Hindlimb muscle (tissue), 1 donor: ENCODE results near the gene KRTAP4-7. TPM values are rescaled to one million over a fixed set of nuclear protein-coding genes. Genes with fewer than 3 reads are reported as not detected.
"Not testable (repeated sequence)": the region's sequence is repeated elsewhere in the genome, so short reads cannot be mapped to it uniquely, and the experiment has no call there.

ENCODE experiments used
- DNase-seq: peaks from one replicate; pipeline ENCODE4 v3.0.0-alpha.2; 2013
- polyA plus RNA-seq: library from polyadenylated mRNA; unstranded; fragments of 120-200 nt; gene quantifications from one replicate; pipeline ENCODE4 v1.2.1, GENCODE V29; 2013; ENCODE audit not compliant: insufficient read length

KRTAP4-7 gene
- polyA plus RNA-seq, 1 donor, result not detected

DNA sequence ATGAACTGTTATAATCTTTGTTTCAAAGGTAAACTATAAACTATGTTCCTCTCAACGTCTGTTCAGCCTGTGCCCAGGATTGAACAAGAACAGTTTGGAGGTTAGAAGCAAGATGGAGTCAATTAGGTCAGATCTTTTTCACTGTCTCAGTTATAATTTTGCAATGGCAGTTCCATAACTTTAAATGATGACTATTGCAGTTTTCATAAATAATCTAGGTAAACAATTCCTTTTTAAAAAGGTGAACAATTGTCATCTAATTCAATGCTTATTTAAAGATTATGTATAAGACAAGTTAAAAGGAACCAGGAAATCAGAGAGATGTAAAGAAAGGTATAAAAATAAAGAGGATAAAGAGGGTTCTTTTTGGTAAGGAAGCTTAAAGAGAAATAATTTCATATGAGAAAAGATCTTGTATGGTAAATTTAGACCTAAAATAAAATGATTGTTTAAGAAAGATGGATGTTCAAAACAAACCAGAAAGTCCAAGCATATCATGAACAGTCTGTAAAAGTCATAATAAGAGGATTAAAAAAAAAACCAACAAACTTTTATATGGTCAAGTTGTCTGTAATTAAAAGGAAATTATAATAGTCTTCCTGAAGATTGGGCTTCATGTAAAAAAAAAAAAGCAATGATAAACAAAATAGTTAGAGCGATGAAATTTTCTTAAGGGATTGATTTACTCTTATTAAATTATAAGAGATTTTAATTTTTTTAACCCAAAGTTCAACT lies 27.4 kb downstream of the KRTAP4-7 start:
- DNase-seq, result no peak

DNA sequence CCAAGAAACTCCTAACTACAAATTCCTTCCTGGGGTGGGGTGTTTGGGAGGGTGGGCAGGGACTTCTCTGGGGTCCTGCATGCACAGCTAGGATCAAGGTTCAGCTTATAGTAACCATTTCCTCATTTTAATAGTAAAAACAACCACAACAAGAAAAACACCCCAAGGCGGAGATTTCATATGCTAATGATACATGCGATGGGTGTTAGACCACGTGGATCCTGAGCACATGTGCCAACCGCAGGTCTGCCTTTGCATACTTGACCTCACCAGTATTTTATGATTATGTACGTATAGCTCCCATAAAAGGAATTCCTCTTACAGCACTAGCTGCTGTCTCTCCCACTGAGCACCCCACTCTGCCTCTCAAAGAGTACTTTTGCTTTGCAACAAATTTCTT lies 32.3 kb downstream of the KRTAP4-7 start:
- DNase-seq, result peak; percentile 1

GRCh38 chr17:41117846-41118386 lies 34.0 kb downstream of the KRTAP4-7 start, which contains the start of gene KRTAP4-11:
TSS of gene KRTAP4-11 (minus strand) at chr17:41118373. CDS start at chr17:41118315, 58 bp downstream.
- DNase-seq, result not testable (repeated sequence)

DNA sequence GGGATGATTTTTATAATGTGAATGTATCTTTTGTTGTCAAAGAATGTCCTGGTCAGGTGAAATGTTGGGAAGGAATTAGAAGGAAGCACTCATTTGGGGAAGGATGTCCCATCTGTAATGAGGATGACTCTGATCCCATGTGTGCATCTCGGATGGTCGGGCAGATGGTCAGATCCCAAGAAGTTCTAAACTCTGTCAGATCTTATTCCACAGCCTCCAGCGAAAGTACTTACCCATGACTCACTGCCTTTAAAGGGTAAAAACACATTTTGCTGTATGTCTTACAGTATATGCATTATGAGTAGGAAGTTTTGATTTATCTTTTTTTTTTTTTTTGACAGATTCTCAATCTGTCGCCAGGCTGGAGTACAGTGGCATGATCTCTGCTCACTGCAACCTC lies 34.8 kb downstream of the KRTAP4-7 start:
- DNase-seq, result no peak

- not testable (repeated sequence) for DNase-seq
Measured at GRCh38 chr17:41119696-41120690, 36.0 kb downstream of the KRTAP4-7 start.

DNA sequence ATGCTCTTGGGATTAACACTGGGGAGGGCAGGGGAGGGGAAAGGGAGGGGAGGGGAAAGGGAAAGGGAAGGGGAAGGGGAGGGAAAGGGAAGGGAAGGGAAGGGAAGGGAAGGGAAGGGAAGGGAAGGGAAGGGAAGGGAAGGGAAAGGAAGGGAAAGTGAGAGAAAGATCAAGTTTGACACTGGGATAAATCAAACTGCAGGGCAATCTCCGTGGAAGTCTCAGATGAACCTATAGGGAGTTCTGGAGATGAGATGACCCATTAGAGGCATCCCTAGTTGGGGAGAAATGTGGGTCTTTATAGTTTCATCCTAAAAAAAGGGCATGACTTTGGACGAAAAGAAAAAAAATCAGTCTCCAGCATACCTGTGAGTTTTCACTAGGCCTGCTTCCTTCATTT lies 37.8 kb downstream of the KRTAP4-7 start:
- no peak for DNase-seq

DNA sequence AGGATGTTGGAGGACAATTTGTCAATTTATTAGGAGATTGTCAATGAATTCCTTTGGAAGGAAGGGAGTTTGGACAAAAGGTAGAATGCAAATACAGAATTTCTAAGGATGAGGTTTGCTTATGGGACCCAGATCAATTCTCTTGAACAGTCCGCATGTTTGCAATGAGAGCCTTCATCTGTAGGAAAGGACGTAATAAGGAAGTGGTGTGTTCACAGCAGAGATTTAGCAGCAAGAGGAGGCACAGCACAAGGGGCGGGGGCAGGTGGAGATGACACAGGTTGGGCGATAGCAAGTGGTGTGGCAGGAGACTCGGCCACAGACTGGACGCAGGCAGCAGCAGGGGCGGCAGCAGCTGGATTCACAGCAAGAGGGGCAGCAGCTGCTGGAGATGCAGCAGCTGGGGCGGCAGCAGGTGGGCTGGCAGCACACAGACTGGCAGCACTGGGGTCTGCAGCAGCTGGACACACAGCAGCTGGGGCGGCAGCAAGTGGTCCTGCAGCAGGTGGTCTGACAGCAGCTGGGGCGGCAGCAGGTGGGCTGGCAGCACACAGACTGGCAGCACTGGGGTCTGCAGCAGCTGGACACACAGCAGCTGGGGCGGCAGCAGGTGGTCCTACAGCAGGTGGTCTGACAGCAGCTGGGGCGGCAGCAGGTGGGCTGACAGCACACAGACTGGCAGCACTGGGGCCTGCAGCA lies 39.5 kb downstream of the KRTAP4-7 start:
- DNase-seq, result not testable (repeated sequence)

DNA sequence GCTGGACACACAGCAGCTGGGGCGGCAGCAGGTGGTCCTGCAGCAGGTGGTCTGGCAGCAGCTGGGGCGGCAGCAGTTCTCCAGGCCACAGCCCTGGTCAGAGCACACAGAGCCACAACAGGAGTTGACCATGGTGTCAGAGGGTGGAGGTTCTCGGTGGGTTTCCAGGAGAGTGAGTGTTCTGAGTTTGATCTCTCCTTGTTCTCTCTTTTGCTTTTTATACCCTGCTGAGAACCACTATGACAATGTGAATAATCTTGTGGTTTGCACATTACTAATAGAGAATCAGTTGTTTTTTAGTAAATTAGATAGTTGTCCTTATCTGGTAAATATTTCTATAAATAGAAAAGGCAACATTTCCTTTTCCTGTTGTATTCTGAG lies 40.0 kb downstream of the KRTAP4-7 start, which contains the start of gene KRTAP4-12:
Gene KRTAP4-12 (minus strand): TSS at position 192 of the 381 bp plus-strand sequence. CDS start 60 bp downstream, at position 132.
- DNase-seq, result not testable (repeated sequence)

GRCh38 chr17:41125064-41125463 lies 41.1 kb downstream of the KRTAP4-7 start:
- no peak for DNase-seq

DNA sequence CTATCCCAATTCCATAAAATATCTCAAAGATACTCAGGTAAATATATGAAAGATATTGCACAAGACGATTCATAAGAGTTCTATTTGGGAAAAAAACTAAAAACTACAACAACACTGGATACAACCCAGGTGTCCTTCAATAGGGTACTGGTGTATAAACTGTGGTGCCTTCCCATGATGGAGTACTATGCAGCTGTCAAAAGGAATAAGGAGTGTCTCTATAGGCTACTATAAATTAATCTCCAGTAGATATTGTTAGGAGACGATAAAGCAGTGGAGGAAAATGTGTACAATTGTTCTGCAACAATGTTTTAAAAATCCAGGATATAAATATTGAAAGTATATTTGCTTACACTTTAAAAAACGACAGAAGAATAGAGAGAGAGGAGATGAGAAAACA lies 42.5 kb downstream of the KRTAP4-7 start:
- no peak for DNase-seq

GRCh38 chr17:41127371-41127770 lies 43.4 kb downstream of the KRTAP4-7 start:
- DNase-seq, result no peak

- DNase-seq, result no peak
Measured at GRCh38 chr17:41131979-41132378, 48.0 kb downstream of the KRTAP4-7 start.

- DNase-seq, result no peak
Measured at GRCh38 chr17:41133880-41134735, 50.2 kb downstream of the KRTAP4-7 start.

Other genes starting within 250 kb of the KRTAP4-7 start
- gene KRT12, start 216.9 kb upstream of the KRTAP4-7 start, polyA plus RNA-seq, result 0.31 TPM
- gene KRT20, start 198.9 kb upstream of the KRTAP4-7 start, polyA plus RNA-seq, result not detected
- 0.23 TPM for gene KRT23, start 146.5 kb upstream of the KRTAP4-7 start, polyA plus RNA-seq
- gene KRT39, start 117.2 kb upstream of the KRTAP4-7 start, polyA plus RNA-seq, result 2.9 TPM
- 3.9 TPM for gene KRT40, start 99.8 kb upstream of the KRTAP4-7 start, polyA plus RNA-seq
- gene KRTAP3-3, start 90.0 kb upstream of the KRTAP4-7 start, polyA plus RNA-seq, result not detected
- gene KRTAP3-2, start 84.2 kb upstream of the KRTAP4-7 start, polyA plus RNA-seq, result 0.28 TPM
- gene KRTAP3-1, start 75.0 kb upstream of the KRTAP4-7 start, polyA plus RNA-seq, result not detected
- gene KRTAP1-5, start 56.9 kb upstream of the KRTAP4-7 start, polyA plus RNA-seq, result not detected
- not detected for gene KRTAP1-4, start 54.0 kb upstream of the KRTAP4-7 start, polyA plus RNA-seq
- not detected for gene KRTAP1-3, start 49.3 kb upstream of the KRTAP4-7 start, polyA plus RNA-seq
- gene KRTAP1-1, start 42.7 kb upstream of the KRTAP4-7 start, polyA plus RNA-seq, result not detected
- not detected for gene KRTAP2-1, start 36.8 kb upstream of the KRTAP4-7 start, polyA plus RNA-seq
- not detected for gene KRTAP2-2, start 28.9 kb upstream of the KRTAP4-7 start, polyA plus RNA-seq
- gene KRTAP2-3, start 24.0 kb upstream of the KRTAP4-7 start, polyA plus RNA-seq, result not detected
- not detected for gene KRTAP2-4, start 18.3 kb upstream of the KRTAP4-7 start, polyA plus RNA-seq
- not detected for gene KRTAP4-8, start 14.0 kb downstream of the KRTAP4-7 start, polyA plus RNA-seq
- not detected for gene KRTAP4-16, start 18.1 kb downstream of the KRTAP4-7 start, polyA plus RNA-seq
- not detected for gene KRTAP4-9, start 21.2 kb downstream of the KRTAP4-7 start, polyA plus RNA-seq
- not detected for gene KRTAP4-11, start 34.2 kb downstream of the KRTAP4-7 start, polyA plus RNA-seq
- not detected for gene KRTAP4-12, start 40.0 kb downstream of the KRTAP4-7 start, polyA plus RNA-seq
- not detected for gene KRTAP4-6, start 56.4 kb downstream of the KRTAP4-7 start, polyA plus RNA-seq
- not detected for gene KRTAP4-5, start 65.7 kb downstream of the KRTAP4-7 start, polyA plus RNA-seq
- not detected for gene KRTAP4-4, start 76.6 kb downstream of the KRTAP4-7 start, polyA plus RNA-seq
- not detected for gene KRTAP4-3, start 84.1 kb downstream of the KRTAP4-7 start, polyA plus RNA-seq
- gene KRTAP4-2, start 94.1 kb downstream of the KRTAP4-7 start, polyA plus RNA-seq, result not detected
- not detected for gene KRTAP4-1, start 100.8 kb downstream of the KRTAP4-7 start, polyA plus RNA-seq
- gene KRTAP9-1, start 105.7 kb downstream of the KRTAP4-7 start, polyA plus RNA-seq, result not detected
- gene KRTAP9-2, start 142.5 kb downstream of the KRTAP4-7 start, polyA plus RNA-seq, result not detected
- gene KRTAP9-3, start 148.3 kb downstream of the KRTAP4-7 start, polyA plus RNA-seq, result not detected
- gene KRTAP9-8, start 153.8 kb downstream of the KRTAP4-7 start, polyA plus RNA-seq, result not detected
- gene KRTAP9-4, start 165.5 kb downstream of the KRTAP4-7 start, polyA plus RNA-seq, result not detected
- gene KRTAP9-9, start 171.2 kb downstream of the KRTAP4-7 start, polyA plus RNA-seq, result not detected
- gene KRTAP9-6, start 181.2 kb downstream of the KRTAP4-7 start, polyA plus RNA-seq, result 0.30 TPM
- not detected for gene KRTAP9-7, start 191.5 kb downstream of the KRTAP4-7 start, polyA plus RNA-seq
- gene KRTAP29-1, start 218.7 kb downstream of the KRTAP4-7 start, polyA plus RNA-seq, result not detected
- not detected for gene KRTAP16-1, start 225.2 kb downstream of the KRTAP4-7 start, polyA plus RNA-seq
- gene KRTAP17-1, start 231.6 kb downstream of the KRTAP4-7 start, polyA plus RNA-seq, result not detected